Gastrocnemius medialis (tissue), 4 donors: ENCODE results near the gene MAP2K5.

ENCODE experiments used
- POLR2A ChIP-seq, 2 donors: fragments of 450-650 bp; IDR thresholded peaks; one replicate each; pipeline ENCODE4 v1.6.1; 2017; ENCODE audit warnings: antibody characterized with exemption in 2 of 2, mild to moderate bottlenecking in 2 of 2, moderate library complexity in 2 of 2
- TF ChIP-seq, protein P1 (sequence below), 5 experiments: fragments of 450-650 bp in 3 of 5; fragments of 200-600 bp in 2 of 5; sonication (generic) in 2 of 5; IDR thresholded peaks in 4 of 5; conservative IDR thresholded peaks in 1 of 5; 1 replicate in 4 of 5; 2 replicates in 1 of 5; pipeline ENCODE4 v1.5.1; 2016 to 2019; ENCODE audit warnings: antibody characterized with exemption in 5 of 5, mild to moderate bottlenecking in 3 of 5, moderate library complexity in 3 of 5

DNA sequence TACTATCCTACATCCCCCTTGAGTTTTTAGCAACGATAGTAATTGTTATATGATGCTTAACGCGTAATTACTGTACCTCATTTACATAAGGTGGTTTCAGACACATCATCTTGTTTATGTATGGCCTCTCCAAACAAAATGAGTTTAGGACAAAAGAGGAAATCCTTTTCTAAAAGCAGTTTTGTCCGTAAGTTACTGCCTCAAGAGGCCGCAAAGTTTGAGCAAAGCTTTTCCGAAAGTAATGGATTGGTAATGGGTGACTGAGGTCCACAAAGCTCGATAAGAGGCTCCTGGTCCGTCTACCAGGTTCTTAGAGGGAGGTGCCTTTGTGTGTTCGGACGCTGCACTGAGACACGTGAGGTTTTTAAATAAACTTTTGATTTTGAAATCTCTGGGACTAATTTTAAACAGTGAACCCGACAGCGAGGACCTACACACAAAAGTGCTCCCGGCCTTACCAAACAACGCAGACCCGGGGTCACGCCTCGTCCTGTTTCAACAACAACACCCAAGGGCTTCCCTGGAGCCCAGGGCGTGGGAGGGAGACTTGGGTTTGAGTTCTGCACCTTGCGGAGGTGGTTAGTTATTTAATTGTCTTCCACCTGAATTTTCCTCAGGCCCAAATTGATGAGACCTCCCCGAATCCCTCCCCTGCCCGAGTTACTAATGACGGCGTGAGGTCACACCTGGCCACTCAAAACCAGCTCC lies 22.0 kb upstream of the MAP2K5 start:
- TF ChIP-seq, protein P1, sequence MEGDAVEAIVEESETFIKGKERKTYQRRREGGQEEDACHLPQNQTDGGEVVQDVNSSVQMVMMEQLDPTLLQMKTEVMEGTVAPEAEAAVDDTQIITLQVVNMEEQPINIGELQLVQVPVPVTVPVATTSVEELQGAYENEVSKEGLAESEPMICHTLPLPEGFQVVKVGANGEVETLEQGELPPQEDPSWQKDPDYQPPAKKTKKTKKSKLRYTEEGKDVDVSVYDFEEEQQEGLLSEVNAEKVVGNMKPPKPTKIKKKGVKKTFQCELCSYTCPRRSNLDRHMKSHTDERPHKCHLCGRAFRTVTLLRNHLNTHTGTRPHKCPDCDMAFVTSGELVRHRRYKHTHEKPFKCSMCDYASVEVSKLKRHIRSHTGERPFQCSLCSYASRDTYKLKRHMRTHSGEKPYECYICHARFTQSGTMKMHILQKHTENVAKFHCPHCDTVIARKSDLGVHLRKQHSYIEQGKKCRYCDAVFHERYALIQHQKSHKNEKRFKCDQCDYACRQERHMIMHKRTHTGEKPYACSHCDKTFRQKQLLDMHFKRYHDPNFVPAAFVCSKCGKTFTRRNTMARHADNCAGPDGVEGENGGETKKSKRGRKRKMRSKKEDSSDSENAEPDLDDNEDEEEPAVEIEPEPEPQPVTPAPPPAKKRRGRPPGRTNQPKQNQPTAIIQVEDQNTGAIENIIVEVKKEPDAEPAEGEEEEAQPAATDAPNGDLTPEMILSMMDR (IDR thresholded peaks at IDR 0.05 in 4 of 5, conservative IDR thresholded peaks at IDR 0.05 in 1 of 5): no peak
- TF ChIP-seq POLR2A (IDR thresholded peaks at IDR 0.05): no peak
